ENCODE results near the gene SLX4IP. TPM values are rescaled to one million over a fixed set of nuclear protein-coding genes. Genes with fewer than 3 reads are reported as not detected.
"Not testable (repeated sequence)": the region's sequence is repeated elsewhere in the genome, so short reads cannot be mapped to it uniquely, and the experiment has no call there.

Gene SLX4IP
- polyA plus RNA-seq (2013, experiment 1 of 2), result 4.0 TPM
- polyA plus RNA-seq (2013, experiment 2 of 2), result 4.1 TPM

- Histone ChIP-seq H3K9ac (ENCODE audit: low read depth, low read length) (peak within 1 kb of the TSS; percentile 91), H3K9me3 (ENCODE audit: insufficient read depth, low read depth, low read length) (no peaks in the 10 kb centered on the region), H3K36me3 (ENCODE audit: insufficient read depth, low read length) (no peaks in the 10 kb centered on the region), H3K4me1 (ENCODE audit: insufficient read depth, low read length) (peaks cover 10% of the 10 kb centered on the region; the same call in 1 of the 2 replicates), H3K27me3 (ENCODE audit: insufficient read depth, low read length) (no peaks in the 10 kb centered on the region), H3K27ac (ENCODE audit: low read depth, low read length) (peak within 1 kb of the TSS; percentile 94), H3K4me3 (ENCODE audit: low read length) (peak within 1 kb of the TSS; percentile 85)
- WGBS, result under 1% methylated on average over 31 of the region's 32 CpGs
Observed at GRCh38 chr20:10434832-10435812, at the start of gene SLX4IP. SLX4IP (plus strand) TSS chr20:10435305; CDS start chr20:10458205, 22,900 bp downstream.

- 0 out of 2 replicates have a peak, but pooled peaks cover 8% of the 10 kb centered on the region for H3K9me3 ChIP-seq (ENCODE audit: insufficient read depth, low read depth, low read length)
- no peak overlapping the region for H3K9ac ChIP-seq (ENCODE audit: low read depth, low read length)
- no peaks in the 10 kb centered on the region for H3K27me3 ChIP-seq (ENCODE audit: insufficient read depth, low read length)
- H3K4me3 ChIP-seq (ENCODE audit: low read length), result no peak overlapping the region
- no peaks in the 10 kb centered on the region for H3K36me3 ChIP-seq (ENCODE audit: insufficient read depth, low read length)
- H3K4me1 ChIP-seq (ENCODE audit: insufficient read depth, low read length), result no peaks in the 10 kb centered on the region
- 95% methylated on average over 4 of the region's 4 CpGs for whole genome bisulfite sequencing
- H3K27ac ChIP-seq (ENCODE audit: low read depth, low read length), result no peak overlapping the region
Observed at GRCh38 chr20:10385850-10386544, 49.1 kb upstream of the SLX4IP start.

- H3K27ac ChIP-seq (ENCODE audit: low read depth, low read length), result no peak overlapping the region
- H3K4me3 ChIP-seq (ENCODE audit: low read length), result no peak overlapping the region
- H3K27me3 ChIP-seq (ENCODE audit: insufficient read depth, low read length), result no peaks in the 10 kb centered on the region
- 0 out of 2 replicates have a peak, but pooled peaks cover 8% of the 10 kb centered on the region for H3K9me3 ChIP-seq (ENCODE audit: insufficient read depth, low read depth, low read length)
- no peaks in the 10 kb centered on the region for H3K4me1 ChIP-seq (ENCODE audit: insufficient read depth, low read length)
- no peak overlapping the region for H3K9ac ChIP-seq (ENCODE audit: low read depth, low read length)
- WGBS, result 94% methylated on average over 4 of the region's 4 CpGs
- no peaks in the 10 kb centered on the region for H3K36me3 ChIP-seq (ENCODE audit: insufficient read depth, low read length)
Observed at GRCh38 chr20:10387686-10388085, 47.4 kb upstream of the SLX4IP start.

- H3K27ac ChIP-seq (ENCODE audit: low read depth, low read length), result no peak overlapping the region
- H3K4me1 ChIP-seq (ENCODE audit: insufficient read depth, low read length), result no peaks in the 10 kb centered on the region
- WGBS, result 89% methylated on average over 4 of the region's 4 CpGs
- H3K36me3 ChIP-seq (ENCODE audit: insufficient read depth, low read length), result no peaks in the 10 kb centered on the region
- no peak overlapping the region for H3K4me3 ChIP-seq (ENCODE audit: low read length)
- H3K27me3 ChIP-seq (ENCODE audit: insufficient read depth, low read length), result no peaks in the 10 kb centered on the region
- no peak overlapping the region for H3K9ac ChIP-seq (ENCODE audit: low read depth, low read length)
- H3K9me3 ChIP-seq (ENCODE audit: insufficient read depth, low read depth, low read length), result 0 out of 2 replicates have a peak, but pooled peaks cover 8% of the 10 kb centered on the region
Observed at GRCh38 chr20:10388597-10388996, 46.5 kb upstream of the SLX4IP start.

- H3K27me3 ChIP-seq (ENCODE audit: insufficient read depth, low read length), result no peaks in the 10 kb centered on the region
- H3K36me3 ChIP-seq (ENCODE audit: insufficient read depth, low read length), result no peaks in the 10 kb centered on the region
- 93% methylated on average over 2 of the region's 2 CpGs for WGBS
- no peaks in the 10 kb centered on the region for H3K4me1 ChIP-seq (ENCODE audit: insufficient read depth, low read length)
- H3K9me3 ChIP-seq (ENCODE audit: insufficient read depth, low read depth, low read length), result 0 out of 2 replicates have a peak, but pooled peaks cover 8% of the 10 kb centered on the region
- H3K4me3 ChIP-seq (ENCODE audit: low read length), result no peak overlapping the region
- H3K9ac ChIP-seq (ENCODE audit: low read depth, low read length), result no peak overlapping the region
- no peak overlapping the region for H3K27ac ChIP-seq (ENCODE audit: low read depth, low read length)
Observed at GRCh38 chr20:10390709-10391108, 44.4 kb upstream of the SLX4IP start.

- not testable (repeated sequence) for H3K36me3 ChIP-seq (ENCODE audit: insufficient read depth, low read length); H3K27ac ChIP-seq (ENCODE audit: low read depth, low read length); H3K9me3 ChIP-seq (ENCODE audit: insufficient read depth, low read depth, low read length); H3K4me3 ChIP-seq (ENCODE audit: low read length); H3K4me1 ChIP-seq (ENCODE audit: insufficient read depth, low read length); H3K27me3 ChIP-seq (ENCODE audit: insufficient read depth, low read length); H3K9ac ChIP-seq (ENCODE audit: low read depth, low read length)
- WGBS, result 96% methylated on average over 26 of the region's 32 CpGs
Observed at GRCh38 chr20:10394752-10395151, 40.4 kb upstream of the SLX4IP start.

GRCh38 chr20:10398834-10399369, 36.2 kb upstream of the SLX4IP start:
- Histone ChIP-seq H3K27ac (ENCODE audit: low read depth, low read length) (no peak overlapping the region), H3K27me3 (ENCODE audit: insufficient read depth, low read length) (no peaks in the 10 kb centered on the region), H3K4me1 (ENCODE audit: insufficient read depth, low read length) (no peaks in the 10 kb centered on the region), H3K9ac (ENCODE audit: low read depth, low read length) (no peak overlapping the region), H3K36me3 (ENCODE audit: insufficient read depth, low read length) (no peaks in the 10 kb centered on the region), H3K4me3 (ENCODE audit: low read length) (no peak overlapping the region), H3K9me3 (ENCODE audit: insufficient read depth, low read depth, low read length) (peaks cover 3% of the 10 kb centered on the region; the same call in 1 of the 2 replicates)
- 65% methylated on average over 3 of the region's 3 CpGs for WGBS

- H3K4me1 ChIP-seq (ENCODE audit: insufficient read depth, low read length), result no peaks in the 10 kb centered on the region
- H3K27me3 ChIP-seq (ENCODE audit: insufficient read depth, low read length), result no peaks in the 10 kb centered on the region
- H3K27ac ChIP-seq (ENCODE audit: low read depth, low read length), result no peak overlapping the region
- no peak overlapping the region for H3K4me3 ChIP-seq (ENCODE audit: low read length)
- H3K9ac ChIP-seq (ENCODE audit: low read depth, low read length), result no peak overlapping the region
- H3K36me3 ChIP-seq (ENCODE audit: insufficient read depth, low read length), result peaks cover 22% of the 10 kb centered on the region
- H3K9me3 ChIP-seq (ENCODE audit: insufficient read depth, low read depth, low read length), result no peaks in the 10 kb centered on the region
- WGBS, result 91% methylated on average over 3 of the region's 3 CpGs
Observed at GRCh38 chr20:10402938-10403608, 32.0 kb upstream of the SLX4IP start.

- peaks cover 22% of the 10 kb centered on the region for H3K36me3 ChIP-seq (ENCODE audit: insufficient read depth, low read length)
- no peaks in the 10 kb centered on the region for H3K9me3 ChIP-seq (ENCODE audit: insufficient read depth, low read depth, low read length)
- no peak overlapping the region for H3K9ac ChIP-seq (ENCODE audit: low read depth, low read length)
- H3K4me3 ChIP-seq (ENCODE audit: low read length), result no peak overlapping the region
- H3K27me3 ChIP-seq (ENCODE audit: insufficient read depth, low read length), result no peaks in the 10 kb centered on the region
- H3K4me1 ChIP-seq (ENCODE audit: insufficient read depth, low read length), result no peaks in the 10 kb centered on the region
- 93% methylated on average over 2 of the region's 2 CpGs for WGBS
- no peak overlapping the region for H3K27ac ChIP-seq (ENCODE audit: low read depth, low read length)
Observed at GRCh38 chr20:10404023-10404628, 31.0 kb upstream of the SLX4IP start.

GRCh38 chr20:10404959-10405530, 30.1 kb upstream of the SLX4IP start:
- no peaks in the 10 kb centered on the region for H3K9me3 ChIP-seq (ENCODE audit: insufficient read depth, low read depth, low read length)
- no peaks in the 10 kb centered on the region for H3K4me1 ChIP-seq (ENCODE audit: insufficient read depth, low read length)
- H3K27me3 ChIP-seq (ENCODE audit: insufficient read depth, low read length), result no peaks in the 10 kb centered on the region
- WGBS, result 94% methylated on average over 3 of the region's 4 CpGs
- H3K36me3 ChIP-seq (ENCODE audit: insufficient read depth, low read length), result peaks cover 22% of the 10 kb centered on the region
- H3K27ac ChIP-seq (ENCODE audit: low read depth, low read length), result no peak overlapping the region
- no peak overlapping the region for H3K4me3 ChIP-seq (ENCODE audit: low read length)
- no peak overlapping the region for H3K9ac ChIP-seq (ENCODE audit: low read depth, low read length)

All from HUES64 (cell line).